SK-N-SH (cell line): Measurements from ENCODE around the gene AGFG1. TPM values are rescaled to one million over a fixed set of nuclear protein-coding genes. Genes with fewer than 3 reads are reported as not detected.

Experiments
- CTCF ChIA-PET: fragments of 300-600, 350-600 bp; formaldehyde crosslinking; extraction: SDS; loops from one replicate; lab custom pipeline; 2021; lab: Yijun Ruan, JAX
- POLR2A ChIA-PET: fragments of 350-600 bp; sonication (Branson Sonifier 250); formaldehyde crosslinking; extraction: SDS; loops from one replicate; lab custom pipeline; 2020; ENCODE audit warnings: antibody characterized with exemption, inconsistent platforms; lab: Yijun Ruan, JAX
- DNase-seq: peaks from one replicate; pipeline ENCODE4 v3.0.0; 2012
- H2AFZ ChIP-seq: fragments of 200-600 bp; sonication (generic); 2 replicates; pipeline ENCODE4 v1.8.1; 2016; ENCODE audit warnings: antibody characterized with exemption, mild to moderate bottlenecking, low read depth
- H3F3A ChIP-seq: fragments of 200-600 bp; sonication (generic); replicated peaks from 2 replicates; pipeline ENCODE3; 2016; ENCODE audit warnings: antibody characterized with exemption, mild to moderate bottlenecking; ENCODE audit not compliant: insufficient read depth
- H3K27ac ChIP-seq, 2 experiments: fragments of 200-500 bp in 1 of 2; fragments of 200-600 bp in 1 of 2; sonication (Bioruptor generic) in 1 of 2; sonication (generic), shearing (Covaris generic) in 1 of 2; 2 replicates each; pipeline versions ENCODE4 v1.5.1 to v1.6.1; 2014 to 2016; ENCODE audit warnings: low read depth in 2 of 2, inconsistent platforms in 1 of 2, low read length in 1 of 2, mild to moderate bottlenecking in 1 of 2, mixed read lengths in 1 of 2
- H3K27me3 ChIP-seq: fragments of 200-600 bp; sonication (generic), shearing (Covaris generic); 2 replicates; pipeline ENCODE4 v1.6.1; 2016; ENCODE audit warnings: mixed run types; ENCODE audit not compliant: insufficient read depth
- H3K36me3 ChIP-seq, 2 experiments: fragments of 200-500 bp in 1 of 2; fragments of 200-600 bp in 1 of 2; sonication (Bioruptor generic) in 1 of 2; sonication (generic) in 1 of 2; replicated peaks in 1 of 2; 2 replicates each; pipeline versions ENCODE3 to v1.5.1; 2014 to 2016; ENCODE audit warnings: low read length in 1 of 2, mild to moderate bottlenecking in 1 of 2; ENCODE audit not compliant: insufficient read depth in 2 of 2, control insufficient read depth in 1 of 2
- H3K4me1 ChIP-seq, 2 experiments: fragments of 200-500 bp in 1 of 2; fragments of 200-600 bp in 1 of 2; sonication (Bioruptor generic) in 1 of 2; sonication (generic), shearing (Covaris generic) in 1 of 2; 2 replicates each; pipeline versions ENCODE4 v1.5.1 to v1.6.1; 2014 to 2016; ENCODE audit warnings: low read depth in 1 of 2, low read length in 1 of 2, mixed run types in 1 of 2; ENCODE audit not compliant: insufficient read depth in 2 of 2, control insufficient read depth in 1 of 2
- H3K4me2 ChIP-seq: fragments of 200-600 bp; sonication (generic), shearing (Covaris generic); 2 replicates; pipeline ENCODE4 v1.6.1; 2017; ENCODE audit warnings: mixed run types
- H3K4me3 ChIP-seq, 2 experiments: fragments of 200-500 bp in 1 of 2; fragments of 200-600 bp in 1 of 2; sonication (Bioruptor generic) in 1 of 2; sonication (generic), shearing (Covaris generic) in 1 of 2; 2 replicates each; pipeline versions ENCODE4 v1.5.1 to v1.8.1; 2014 to 2016; ENCODE audit warnings: low read depth in 2 of 2, inconsistent platforms in 1 of 2, low read length in 1 of 2, mild to moderate bottlenecking in 1 of 2, mixed read lengths in 1 of 2, moderate library complexity in 1 of 2
- H3K79me2 ChIP-seq: fragments of 200-600 bp; sonication (generic); 2 replicates; pipeline ENCODE4 v1.8.1; 2017; ENCODE audit warnings: mild to moderate bottlenecking; ENCODE audit not compliant: insufficient read depth
- H3K9ac ChIP-seq: fragments of 200-600 bp; sonication (generic); 2 replicates; pipeline ENCODE4 v1.6.1; 2017; ENCODE audit warnings: mixed run types
- H3K9me2 ChIP-seq: fragments of 200-600 bp; sonication (generic); 2 replicates; pipeline ENCODE4 v1.6.1; 2017; ENCODE audit warnings: mixed run types
- H3K9me3 ChIP-seq: fragments of 200-600 bp; sonication (generic); 2 replicates; pipeline ENCODE4 v1.6.1; 2017; ENCODE audit warnings: mixed run types, mild to moderate bottlenecking, moderate library complexity
- H4K20me1 ChIP-seq: fragments of 200-600 bp; sonication (generic); 2 replicates; pipeline ENCODE4 v1.6.1; 2017; ENCODE audit warnings: mild to moderate bottlenecking, mixed run types; ENCODE audit not compliant: insufficient read depth
- EZH2phosphoT487 ChIP-seq: fragments of 200-600 bp; sonication (generic); IDR thresholded peaks from 2 replicates; pipeline ENCODE4 v1.6.1; 2017; ENCODE audit warnings: low read depth, mixed run types, mild to moderate bottlenecking, antibody characterized with exemption, moderate library complexity, borderline replicate concordance
- FOSL2 ChIP-seq: IDR thresholded peaks from 2 replicates; pipeline ENCODE4 v1.4.0; 2012; ENCODE audit warnings: low read depth, mild to moderate bottlenecking, moderate library complexity, borderline replicate concordance
- IRF3 ChIP-seq: fragments of 150-350 bp; IDR thresholded peaks from 2 replicates; pipeline ENCODE4 v1.6.1; 2016; ENCODE audit warnings: mild to moderate bottlenecking, low read depth, low read length
- MEF2A ChIP-seq: IDR thresholded peaks from 2 replicates; pipeline ENCODE4 v1.4.0; 2012; ENCODE audit warnings: low read depth, borderline replicate concordance
- RXRA ChIP-seq: IDR thresholded peaks from 2 replicates; pipeline ENCODE4 v1.4.0; 2012; ENCODE audit warnings: low read depth, mild to moderate bottlenecking, borderline replicate concordance
- TAF1 ChIP-seq: IDR thresholded peaks from 2 replicates; pipeline ENCODE4 v1.6.1; 2012; ENCODE audit warnings: low read depth, mild to moderate bottlenecking, low read length, moderate library complexity, borderline replicate concordance
- TEAD4 ChIP-seq: IDR thresholded peaks from 2 replicates; pipeline ENCODE4 v1.4.0; 2012; ENCODE audit warnings: mild to moderate bottlenecking, borderline replicate concordance; ENCODE audit not compliant: insufficient read depth
- WGBS: methylation state at CpG from one replicate; pipeline ENCODE4 v1.1.6; 2017; ENCODE audit warnings: low lambda C conversion rate; 5-methylcytosine and 5-hydroxymethylcytosine counted together
- polyA plus RNA-seq, 3 experiments: library from polyadenylated mRNA; depleted of rRNA; stranded (reverse); fragments of >200 nt; gene quantifications; 2 replicates each; pipeline ENCODE4 v1.2.3, GENCODE V29; 2012

The AGFG1 gene
- polyA plus RNA-seq, 1 of the 3 experiments (the other 2 are of a cell fraction): 42.3 TPM

- TF ChIP-seq TAF1 (no peak), IRF3 (no peak), MEF2A (no peak)
Observed at GRCh38 chr2:227606476-227606875, 134.5 kb downstream of the AGFG1 start (continued).

GRCh38 chr2:227607941-227608340 lies 136.0 kb downstream of the AGFG1 start:
- ChIA-PET POLR2A (no interaction called here), CTCF (interaction anchor here (0.6 kb wide), 1 partner anchor 151 kb away, joined by 3 read pairs; no protein-coding TSS in a partner anchor)
- no peak overlapping the region for H2AFZ ChIP-seq
- no peaks in the 10 kb centered on the region for H4K20me1 ChIP-seq
- no peak overlapping the region for H3K9ac ChIP-seq
- H3K79me2 ChIP-seq: no peaks in the 10 kb centered on the region
- no peaks in the 10 kb centered on the region for H3F3A ChIP-seq
- no peaks in the 10 kb centered on the region for H3K27me3 ChIP-seq
- H3K4me3 ChIP-seq: no peak overlapping the region
- H3K9me2 ChIP-seq: no peaks in the 10 kb centered on the region
- no peak for DNase-seq
- TF ChIP-seq TEAD4: no peak
- TF ChIP-seq RXRA: no peak
- TF ChIP-seq TAF1: no peak
- WGBS: 33% methylated on average over 3 of the region's 3 CpGs
- no peaks in the 10 kb centered on the region for H3K4me1 ChIP-seq
- no peaks in the 10 kb centered on the region for H3K36me3 ChIP-seq
- H3K27ac ChIP-seq: no peak overlapping the region
- H3K9me3 ChIP-seq: no peaks in the 10 kb centered on the region
- H3K4me2 ChIP-seq: no peak overlapping the region; the same call in 1 of the 2 replicates

- ChIA-PET CTCF (no interaction called here), POLR2A (no interaction called here)
- H3K4me3 ChIP-seq: no peak overlapping the region
- no peak for DNase-seq
- H3K79me2 ChIP-seq: no peaks in the 10 kb centered on the region
- H3K4me2 ChIP-seq: no peak overlapping the region; the same call in 1 of the 2 replicates
- H4K20me1 ChIP-seq: no peaks in the 10 kb centered on the region
- no peak for TF ChIP-seq EZH2phosphoT487
- no peak for TF ChIP-seq TEAD4
- TF ChIP-seq FOSL2: no peak
- no peaks in the 10 kb centered on the region for H3F3A ChIP-seq
- 65% methylated on average over 6 of the region's 16 CpGs for WGBS
- no peak overlapping the region for H3K9ac ChIP-seq
- H3K27me3 ChIP-seq: no peaks in the 10 kb centered on the region
- H3K27ac ChIP-seq: no peak overlapping the region
- no peaks in the 10 kb centered on the region for H3K9me3 ChIP-seq
- H3K9me2 ChIP-seq: no peaks in the 10 kb centered on the region
- H3K36me3 ChIP-seq: no peaks in the 10 kb centered on the region
- H2AFZ ChIP-seq: no peak overlapping the region
- no peaks in the 10 kb centered on the region for H3K4me1 ChIP-seq
Observed at GRCh38 chr2:227608561-227609338, 136.8 kb downstream of the AGFG1 start.
